ENCODE measurements around the gene TMEM175. TPM values are rescaled to one million over a fixed set of nuclear protein-coding genes. Genes with fewer than 3 reads are reported as not detected.
A peak's percentile ranks its signal among the peaks of the same experiment; 100 is the strongest.

Gene TMEM175
- total and polyA plus RNA-seq, 9 of the 15 experiments (the other 6 are each of a cell fraction or from before 2014, with no cell fraction given) = 0.13 to 30.9 (median 9.4) TPM

DNA sequence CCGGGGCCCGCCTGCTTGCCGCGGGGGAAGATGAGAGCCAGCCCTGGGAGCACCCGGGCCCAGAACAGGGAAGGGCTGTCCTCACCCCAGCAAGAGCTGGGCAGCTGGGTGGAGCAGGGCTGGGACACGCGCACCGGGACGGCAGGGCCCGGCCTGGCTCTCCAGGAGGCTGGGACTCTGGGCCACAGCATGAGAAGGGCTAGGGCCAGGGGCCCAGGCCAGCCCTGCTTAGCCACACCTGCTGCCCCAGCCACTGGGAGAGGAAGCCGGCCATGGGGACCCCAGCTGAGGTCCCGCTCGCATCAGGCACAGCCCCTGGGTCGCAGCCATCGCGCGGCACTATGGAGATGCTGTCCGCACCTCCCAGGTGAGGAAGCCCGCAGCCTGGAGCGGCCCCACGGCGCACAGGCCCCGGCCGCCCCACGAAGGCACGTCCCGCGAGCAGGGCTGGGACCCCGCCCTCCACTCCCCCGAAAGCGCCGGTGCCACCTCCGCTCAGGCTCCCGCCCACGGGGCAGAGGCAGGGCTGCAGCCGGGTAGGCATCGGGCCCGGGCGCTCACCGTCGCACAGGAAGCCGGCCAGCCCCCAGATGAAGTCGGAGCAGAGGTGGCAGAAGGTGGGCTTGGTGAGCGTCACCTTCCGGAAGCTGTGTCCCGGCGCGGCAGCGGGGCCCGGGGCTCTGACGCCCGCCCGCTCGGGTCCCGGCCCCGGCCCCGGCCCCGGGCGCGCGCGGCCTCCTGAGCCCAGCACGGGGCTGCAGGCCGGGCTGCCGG lies 40.6 kb downstream of the TMEM175 start:
- in situ Hi-C loops (cut with MboI) = no loop called here
- peak overlapping the region; percentile 51; the same call in 2 of the 3 replicates for H3K27ac ChIP-seq (ENCODE audit: extremely low read depth, low read depth, low read length)
- POLR2A ChIA-PET = interaction anchor here (0.9 kb wide), 1 partner anchor 14 kb away, joined by 3 read pairs; the partner anchor contains the start of gene IDUA
- no peak for TF ChIP-seq NFE2 (IDR thresholded peaks at IDR 0.05; ENCODE audit: low read depth)
- no peak for TF ChIP-seq NFXL1 (CRISPR knock-in tag; IDR thresholded peaks at IDR 0.05)
- TF ChIP-seq FOXP1 (CRISPR knock-in tag; IDR thresholded peaks at IDR 0.05) = peak; percentile 53; the same call in 1 of the 2 replicates
- no peak for TF ChIP-seq RBM22 (IDR thresholded peaks at IDR 0.05; ENCODE audit: low read depth, low read length, poor library complexity, severe bottlenecking)
- no peak for TF ChIP-seq ADNP (tag; IDR thresholded peaks at IDR 0.05)
- no peak for TF ChIP-seq ZNF165 (CRISPR knock-in tag; IDR thresholded peaks at IDR 0.05; ENCODE audit: borderline replicate concordance)
- peak in 1 of 2 experiments; percentile 18; a peak in 1 of 4 replicates for TF ChIP-seq NRF1 (conservative IDR thresholded peaks at IDR 0.05 in 1 of 2, IDR thresholded peaks at IDR 0.05 in 1 of 2)
- TF ChIP-seq IFI16 (CRISPR knock-in tag; IDR thresholded peaks at IDR 0.05) = no peak
- TF ChIP-seq, protein P1, sequence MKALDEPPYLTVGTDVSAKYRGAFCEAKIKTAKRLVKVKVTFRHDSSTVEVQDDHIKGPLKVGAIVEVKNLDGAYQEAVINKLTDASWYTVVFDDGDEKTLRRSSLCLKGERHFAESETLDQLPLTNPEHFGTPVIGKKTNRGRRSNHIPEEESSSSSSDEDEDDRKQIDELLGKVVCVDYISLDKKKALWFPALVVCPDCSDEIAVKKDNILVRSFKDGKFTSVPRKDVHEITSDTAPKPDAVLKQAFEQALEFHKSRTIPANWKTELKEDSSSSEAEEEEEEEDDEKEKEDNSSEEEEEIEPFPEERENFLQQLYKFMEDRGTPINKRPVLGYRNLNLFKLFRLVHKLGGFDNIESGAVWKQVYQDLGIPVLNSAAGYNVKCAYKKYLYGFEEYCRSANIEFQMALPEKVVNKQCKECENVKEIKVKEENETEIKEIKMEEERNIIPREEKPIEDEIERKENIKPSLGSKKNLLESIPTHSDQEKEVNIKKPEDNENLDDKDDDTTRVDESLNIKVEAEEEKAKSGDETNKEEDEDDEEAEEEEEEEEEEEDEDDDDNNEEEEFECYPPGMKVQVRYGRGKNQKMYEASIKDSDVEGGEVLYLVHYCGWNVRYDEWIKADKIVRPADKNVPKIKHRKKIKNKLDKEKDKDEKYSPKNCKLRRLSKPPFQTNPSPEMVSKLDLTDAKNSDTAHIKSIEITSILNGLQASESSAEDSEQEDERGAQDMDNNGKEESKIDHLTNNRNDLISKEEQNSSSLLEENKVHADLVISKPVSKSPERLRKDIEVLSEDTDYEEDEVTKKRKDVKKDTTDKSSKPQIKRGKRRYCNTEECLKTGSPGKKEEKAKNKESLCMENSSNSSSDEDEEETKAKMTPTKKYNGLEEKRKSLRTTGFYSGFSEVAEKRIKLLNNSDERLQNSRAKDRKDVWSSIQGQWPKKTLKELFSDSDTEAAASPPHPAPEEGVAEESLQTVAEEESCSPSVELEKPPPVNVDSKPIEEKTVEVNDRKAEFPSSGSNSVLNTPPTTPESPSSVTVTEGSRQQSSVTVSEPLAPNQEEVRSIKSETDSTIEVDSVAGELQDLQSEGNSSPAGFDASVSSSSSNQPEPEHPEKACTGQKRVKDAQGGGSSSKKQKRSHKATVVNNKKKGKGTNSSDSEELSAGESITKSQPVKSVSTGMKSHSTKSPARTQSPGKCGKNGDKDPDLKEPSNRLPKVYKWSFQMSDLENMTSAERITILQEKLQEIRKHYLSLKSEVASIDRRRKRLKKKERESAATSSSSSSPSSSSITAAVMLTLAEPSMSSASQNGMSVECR (CRISPR knock-in tag; IDR thresholded peaks at IDR 0.05) = peak; percentile 66; the same call in 1 of the 2 replicates
- no peak for TF ChIP-seq SMARCB1 (IDR thresholded peaks at IDR 0.05; ENCODE audit: insufficient read length, low read depth)
- TF ChIP-seq MTA3 (IDR thresholded peaks at IDR 0.05; ENCODE audit: borderline replicate concordance) = no peak
- TF ChIP-seq, protein P2, sequence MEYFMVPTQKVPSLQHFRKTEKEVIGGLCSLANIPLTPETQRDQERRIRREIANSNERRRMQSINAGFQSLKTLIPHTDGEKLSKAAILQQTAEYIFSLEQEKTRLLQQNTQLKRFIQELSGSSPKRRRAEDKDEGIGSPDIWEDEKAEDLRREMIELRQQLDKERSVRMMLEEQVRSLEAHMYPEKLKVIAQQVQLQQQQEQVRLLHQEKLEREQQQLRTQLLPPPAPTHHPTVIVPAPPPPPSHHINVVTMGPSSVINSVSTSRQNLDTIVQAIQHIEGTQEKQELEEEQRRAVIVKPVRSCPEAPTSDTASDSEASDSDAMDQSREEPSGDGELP (CRISPR knock-in tag; IDR thresholded peaks at IDR 0.05; ENCODE audit: borderline replicate concordance) = peak; percentile 59; the same call in 1 of the 2 replicates
- TF ChIP-seq, protein P3, sequence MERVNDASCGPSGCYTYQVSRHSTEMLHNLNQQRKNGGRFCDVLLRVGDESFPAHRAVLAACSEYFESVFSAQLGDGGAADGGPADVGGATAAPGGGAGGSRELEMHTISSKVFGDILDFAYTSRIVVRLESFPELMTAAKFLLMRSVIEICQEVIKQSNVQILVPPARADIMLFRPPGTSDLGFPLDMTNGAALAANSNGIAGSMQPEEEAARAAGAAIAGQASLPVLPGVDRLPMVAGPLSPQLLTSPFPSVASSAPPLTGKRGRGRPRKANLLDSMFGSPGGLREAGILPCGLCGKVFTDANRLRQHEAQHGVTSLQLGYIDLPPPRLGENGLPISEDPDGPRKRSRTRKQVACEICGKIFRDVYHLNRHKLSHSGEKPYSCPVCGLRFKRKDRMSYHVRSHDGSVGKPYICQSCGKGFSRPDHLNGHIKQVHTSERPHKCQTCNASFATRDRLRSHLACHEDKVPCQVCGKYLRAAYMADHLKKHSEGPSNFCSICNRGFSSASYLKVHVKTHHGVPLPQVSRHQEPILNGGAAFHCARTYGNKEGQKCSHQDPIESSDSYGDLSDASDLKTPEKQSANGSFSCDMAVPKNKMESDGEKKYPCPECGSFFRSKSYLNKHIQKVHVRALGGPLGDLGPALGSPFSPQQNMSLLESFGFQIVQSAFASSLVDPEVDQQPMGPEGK (CRISPR knock-in tag; IDR thresholded peaks at IDR 0.05; ENCODE audit: borderline replicate concordance) = no peak
- TF ChIP-seq HDAC2 (IDR thresholded peaks at IDR 0.05) = no peak

More for the DNA sequence above, 40.6 kb downstream of the TMEM175 start:
- Histone ChIP-seq H3K27me3 (ENCODE audit: control insufficient read depth in 2 of 2, insufficient read depth in 2 of 2, low read length in 2 of 2) (no peaks in the 10 kb centered on the region), H3K4me3 (peak overlapping the region; percentile 79), H3K4me1 (replicated peaks in 1 of 2; ENCODE audit: control insufficient read depth in 2 of 2, insufficient read depth in 2 of 2, low read length in 2 of 2) (peaks cover 0 to 67% of the 10 kb centered on the region in 2 experiments; a peak in 4 of 5 replicates), H4K20me1 (replicated peaks; ENCODE audit: control insufficient read depth, insufficient read depth, low read length) (no peaks in the 10 kb centered on the region; the same call in 1 of the 2 replicates), H3K79me2 (ENCODE audit: control insufficient read depth, insufficient read depth, low read length) (peaks cover 10% of the 10 kb centered on the region; the same call in 2 of the 3 replicates), H2AFZ (ENCODE audit: low read depth, low read length) (0 out of 2 replicates have a peak overlapping the region, but pooled peaks have one; percentile 45), H3K9me3 (replicated peaks; ENCODE audit: control insufficient read depth, insufficient read depth, low read depth, low read length) (no peaks in the 10 kb centered on the region), H3K9ac (ENCODE audit: insufficient read depth in 1 of 2, low read depth in 2 of 2, low read length in 2 of 2) (peak overlapping the region; percentile 64 to 95; a peak in 3 of 4 replicates), H3K9me1 (ENCODE audit: control insufficient read depth, insufficient read depth, low read length) (no peaks in the 10 kb centered on the region), H3K4me2 (ENCODE audit: insufficient read depth, low read length) (peak overlapping the region; percentile 79), H3K36me3 (ENCODE audit: control insufficient read depth, insufficient read depth, low read length) (peaks cover 3% of the 10 kb centered on the region; the same call in 1 of the 3 replicates)
- FAIRE-seq (no peak), DNase-seq (ENCODE audit: extremely low read depth in 1 of 4, low spot score in 3 of 4) (peak in 3 of 4 experiments; percentile 43 to 75 (median 74)), ATAC-seq (peak; percentile 48)
- WGBS (ENCODE audit: insufficient coverage, low coverage, missing lambda C conversion rate) = 4% methylated on average over 51 of the region's 65 CpGs
- TSS peak; percentile 46 for BruUV-seq (replicated peaks)
- CTCF ChIA-PET (ENCODE audit: low intra/inter-chr PET ratio) = no interaction called here
- intact Hi-C loops (cut with micrococcal nuclease) = loop anchor here (2.0 kb wide), 1 partner anchor 42 kb away; no protein-coding TSS in a partner anchor

All from K562 (cell line).